IPS DF 6.9 (cell line): ENCODE data around the gene INO80.
"Not testable (repeated sequence)": the region's sequence is repeated elsewhere in the genome, so short reads cannot be mapped to it uniquely, and the experiment has no call there.

ENCODE experiments used
- DNase-seq: peaks from one replicate; pipeline ENCODE4 v3.0.0-alpha.2; 2013; ENCODE audit warnings: low read depth, low spot score
- H3K27ac ChIP-seq: one replicate; pipeline ENCODE4 v1.5.1; 2013; ENCODE audit warnings: low read length, control low read depth
- H3K27me3 ChIP-seq: 2 replicates; pipeline ENCODE4 v1.6.1; 2013; ENCODE audit warnings: mild to moderate bottlenecking, low read length; ENCODE audit not compliant: control insufficient read depth, insufficient read depth
- H3K36me3 ChIP-seq: 2 replicates; pipeline ENCODE4 v1.6.1; 2013; ENCODE audit warnings: low read length; ENCODE audit not compliant: control insufficient read depth, insufficient read depth
- H3K4me1 ChIP-seq: 2 replicates; pipeline ENCODE4 v1.6.1; 2013; ENCODE audit warnings: low read length; ENCODE audit not compliant: control insufficient read depth, insufficient read depth
- H3K4me3 ChIP-seq: 2 replicates; pipeline ENCODE4 v1.5.1; 2013; ENCODE audit warnings: mild to moderate bottlenecking, low read length
- H3K9me3 ChIP-seq: 2 replicates; pipeline ENCODE4 v1.6.1; 2013; ENCODE audit warnings: low read length, inconsistent platforms; ENCODE audit not compliant: control insufficient read depth, insufficient read depth
- WGBS: extraction: QIAGEN DNeasy Blood & Tissue Kit; methylation state at CpG from one replicate; pipeline ENCODE4 v1.1.7; 2013; ENCODE audit warnings: mixed read lengths, missing lambda C conversion rate; ENCODE audit not compliant: insufficient read length, insufficient coverage; 5-methylcytosine and 5-hydroxymethylcytosine counted together

The INO80 gene

DNA sequence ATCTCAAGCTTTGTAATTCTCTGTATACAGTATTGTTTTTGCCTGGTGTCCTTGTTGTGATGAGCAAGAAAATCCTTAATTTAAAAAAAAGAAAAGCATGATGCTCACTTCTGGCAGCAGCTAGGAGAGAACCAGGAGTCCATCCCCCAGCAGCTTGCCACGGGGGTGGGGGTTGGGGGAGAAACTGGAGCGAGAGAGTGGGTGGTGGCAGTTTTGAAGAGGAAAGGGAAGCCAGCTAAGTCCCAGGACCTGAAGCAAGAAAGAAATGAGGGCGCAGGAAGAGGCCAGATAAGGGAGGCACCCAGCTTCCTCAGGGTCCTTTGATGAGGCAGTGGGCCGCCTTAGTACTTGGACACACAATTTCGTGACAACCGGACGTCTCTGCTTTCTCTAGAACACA lies 139.3 kb downstream of the INO80 start:
- DNase-seq, result no peak
- Histone ChIP-seq H3K4me1 (peaks cover 3% of the 10 kb centered on the region; the same call in 1 of the 2 replicates), H3K36me3 (peaks cover 27% of the 10 kb centered on the region; the same call in 1 of the 2 replicates), H3K27me3 (no peaks in the 10 kb centered on the region), H3K9me3 (no peaks in the 10 kb centered on the region), H3K4me3 (no peak overlapping the region), H3K27ac (no peak overlapping the region)
- no CpG with 5 or more reads among the region's 7 CpGs for WGBS

DNA sequence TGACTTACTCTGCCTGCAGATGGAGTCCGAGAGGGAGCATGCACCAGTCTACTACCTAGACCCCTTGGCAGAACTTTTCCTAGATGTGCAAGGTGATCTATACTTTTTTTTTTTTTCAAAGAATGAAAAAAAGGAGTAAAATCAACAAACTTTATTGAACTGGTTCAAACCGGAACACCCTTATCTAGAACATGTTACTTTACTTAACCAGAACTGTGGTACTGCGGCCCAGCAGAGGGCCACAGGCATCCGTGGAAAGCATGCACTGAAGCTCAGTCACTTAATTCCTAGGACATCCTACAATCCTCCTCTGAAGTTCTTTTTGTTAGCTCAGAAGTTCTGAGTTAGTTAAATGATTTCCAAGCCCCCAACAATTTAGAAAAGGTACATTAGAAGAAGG lies 141.2 kb downstream of the INO80 start:
- DNase-seq, result no peak
- WGBS, result no CpG with 5 or more reads among the region's 4 CpGs
- no peak overlapping the region for H3K27ac ChIP-seq
- H3K36me3 ChIP-seq, result peaks cover 13% of the 10 kb centered on the region; the same call in 1 of the 2 replicates
- no peaks in the 10 kb centered on the region for H3K27me3 ChIP-seq
- peaks cover 3% of the 10 kb centered on the region; the same call in 1 of the 2 replicates for H3K4me1 ChIP-seq
- H3K9me3 ChIP-seq, result no peaks in the 10 kb centered on the region
- no peak overlapping the region for H3K4me3 ChIP-seq

DNA sequence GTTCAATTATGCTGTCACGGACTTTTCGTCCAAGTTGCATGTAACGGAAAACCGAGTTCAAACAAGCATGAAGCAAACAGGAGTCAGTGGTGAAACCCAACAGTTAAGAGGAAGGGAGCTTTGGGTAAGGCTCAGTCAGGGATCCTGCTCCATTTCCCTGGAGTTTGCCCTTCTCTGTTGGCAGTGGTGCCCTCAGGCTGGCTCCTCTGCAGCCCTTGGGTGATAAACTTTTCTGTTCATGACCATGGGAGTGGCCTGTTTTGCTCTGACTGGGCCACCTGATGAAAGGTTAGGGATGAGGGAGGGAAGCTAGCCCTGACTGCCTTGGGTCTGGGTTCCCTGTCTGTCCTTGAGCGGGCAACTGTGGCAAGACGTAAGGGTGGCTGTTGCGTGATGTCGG lies 146.7 kb downstream of the INO80 start:
- no CpG with 5 or more reads among the region's 8 CpGs for WGBS
- DNase-seq, result no peak
- Histone ChIP-seq H3K4me1 (peaks cover 5% of the 10 kb centered on the region; the same call in 1 of the 2 replicates), H3K27me3 (no peaks in the 10 kb centered on the region), H3K4me3 (no peak overlapping the region), H3K27ac (no peak overlapping the region), H3K36me3 (no peaks in the 10 kb centered on the region), H3K9me3 (no peaks in the 10 kb centered on the region)

DNA sequence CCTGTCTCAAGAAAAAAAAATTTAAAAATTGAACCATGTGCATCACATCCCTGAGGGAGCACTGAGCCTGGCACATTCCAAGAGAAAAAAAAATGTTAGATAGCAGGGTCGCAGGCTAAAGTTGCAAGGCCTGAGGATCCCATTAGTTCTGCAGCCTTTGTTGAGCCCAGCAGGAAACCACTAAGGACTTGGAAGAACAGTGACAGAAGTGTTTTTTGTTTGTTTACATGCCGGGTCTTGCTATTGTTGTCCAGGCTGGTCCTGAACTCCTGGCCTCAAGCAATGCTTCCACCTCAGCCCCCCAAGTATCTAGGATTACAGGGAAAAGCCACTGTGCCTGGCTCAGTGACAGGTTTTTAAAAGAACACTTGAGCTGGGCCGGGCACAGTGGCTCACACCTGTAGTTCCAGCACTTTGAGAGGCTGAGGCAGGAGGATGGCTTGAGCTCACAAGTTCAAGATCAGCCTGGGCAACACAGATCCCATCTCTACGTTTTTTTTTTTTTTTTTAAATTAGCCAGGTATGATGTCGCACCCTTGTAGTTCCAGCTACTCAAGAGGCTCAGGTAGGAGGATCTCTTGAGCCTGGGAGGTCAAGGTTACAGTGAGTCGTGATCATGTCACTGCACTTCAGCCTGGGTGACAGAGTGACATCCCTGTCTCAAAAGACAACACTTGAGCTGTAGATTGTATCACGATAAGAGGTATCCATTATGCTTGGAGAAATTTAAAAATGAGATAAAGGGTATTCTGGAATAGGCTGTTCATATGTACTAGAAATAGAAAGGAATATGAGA lies 147.6 kb downstream of the INO80 start:
- H3K36me3 ChIP-seq, result no peaks in the 10 kb centered on the region
- no CpG with 5 or more reads among the region's 7 CpGs for WGBS
- H3K4me3 ChIP-seq, result no peak overlapping the region
- H3K27ac ChIP-seq, result no peak overlapping the region
- no peak for DNase-seq
- H3K4me1 ChIP-seq, result peaks cover 5% of the 10 kb centered on the region; the same call in 1 of the 2 replicates
- no peaks in the 10 kb centered on the region for H3K9me3 ChIP-seq
- no peaks in the 10 kb centered on the region for H3K27me3 ChIP-seq

DNA sequence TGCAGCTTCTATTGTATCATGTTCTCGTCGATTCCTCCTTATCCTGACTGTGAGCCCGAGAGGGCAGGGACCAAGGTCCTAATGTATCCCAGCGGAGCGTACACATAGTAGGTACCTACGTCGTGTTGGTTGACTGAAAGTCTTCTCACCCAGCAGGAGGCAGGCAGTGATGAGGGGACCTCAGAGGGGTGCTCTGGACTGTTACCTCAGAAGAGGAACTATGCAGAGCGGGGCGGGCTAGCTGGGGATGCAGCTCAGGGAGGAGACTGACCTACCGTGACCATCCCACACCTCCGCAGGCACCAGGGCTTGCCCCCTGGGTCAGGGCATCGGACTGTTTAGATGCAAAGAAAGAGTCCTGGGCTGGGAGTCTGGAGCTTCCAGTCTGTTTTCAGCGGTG lies 151.4 kb downstream of the INO80 start:
- Histone ChIP-seq H3K9me3 (no peaks in the 10 kb centered on the region), H3K4me3 (no peak overlapping the region), H3K36me3 (no peaks in the 10 kb centered on the region), H3K4me1 (peaks cover 4% of the 10 kb centered on the region), H3K27ac (no peak overlapping the region), H3K27me3 (no peaks in the 10 kb centered on the region)
- no CpG with 5 or more reads among the region's 13 CpGs for WGBS
- DNase-seq, result no peak

DNA sequence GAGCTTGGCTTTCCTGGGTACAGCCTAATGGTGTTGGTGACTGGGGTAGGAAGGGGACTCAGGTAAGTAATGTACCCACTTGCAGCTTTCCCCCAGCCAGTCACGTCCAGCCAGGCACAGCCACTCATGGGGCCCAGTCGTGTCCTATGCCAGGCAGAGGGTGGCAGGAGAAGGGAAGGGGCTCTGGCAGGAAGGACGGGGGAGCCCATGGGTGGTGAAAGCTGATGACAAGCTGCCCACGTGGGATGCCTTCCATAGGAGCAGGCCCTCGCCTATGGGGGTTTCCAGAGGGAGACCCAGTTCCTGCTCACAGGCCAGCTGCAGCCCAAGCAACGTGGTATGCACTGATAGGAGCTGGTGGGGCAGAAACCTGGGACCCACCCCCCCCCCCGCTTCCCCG lies 152.1 kb downstream of the INO80 start:
- H3K36me3 ChIP-seq, result no peaks in the 10 kb centered on the region
- H3K27ac ChIP-seq, result no peak overlapping the region
- peaks cover 4% of the 10 kb centered on the region for H3K4me1 ChIP-seq
- no peak overlapping the region for H3K4me3 ChIP-seq
- no peaks in the 10 kb centered on the region for H3K27me3 ChIP-seq
- no peak for DNase-seq
- WGBS, result no CpG with 5 or more reads among the region's 8 CpGs
- no peaks in the 10 kb centered on the region for H3K9me3 ChIP-seq

DNA sequence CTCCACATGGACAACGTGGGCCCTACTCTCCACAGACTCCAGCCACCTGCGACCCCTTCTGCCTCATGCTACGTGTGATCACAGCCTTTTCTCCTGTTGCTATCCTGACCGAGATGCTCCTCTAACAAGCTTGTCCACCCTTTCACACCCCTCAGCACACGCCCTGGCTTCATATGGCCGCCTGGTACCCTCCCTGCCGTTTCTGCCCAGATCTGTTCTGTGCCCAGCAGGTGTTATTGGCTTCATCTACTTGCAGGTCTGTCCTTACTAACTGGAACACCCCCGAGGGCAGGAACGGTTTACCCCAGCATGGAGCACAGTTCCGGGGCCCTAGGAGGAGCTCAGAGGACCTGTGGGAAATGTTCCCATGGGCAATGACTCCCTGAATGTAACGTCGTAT lies 152.9 kb downstream of the INO80 start:
- Histone ChIP-seq H3K36me3 (no peaks in the 10 kb centered on the region), H3K27ac (no peak overlapping the region), H3K9me3 (no peaks in the 10 kb centered on the region), H3K4me1 (peaks cover 4% of the 10 kb centered on the region), H3K4me3 (no peak overlapping the region), H3K27me3 (no peaks in the 10 kb centered on the region)
- WGBS, result no CpG with 5 or more reads among the region's 12 CpGs
- DNase-seq, result no peak

DNA sequence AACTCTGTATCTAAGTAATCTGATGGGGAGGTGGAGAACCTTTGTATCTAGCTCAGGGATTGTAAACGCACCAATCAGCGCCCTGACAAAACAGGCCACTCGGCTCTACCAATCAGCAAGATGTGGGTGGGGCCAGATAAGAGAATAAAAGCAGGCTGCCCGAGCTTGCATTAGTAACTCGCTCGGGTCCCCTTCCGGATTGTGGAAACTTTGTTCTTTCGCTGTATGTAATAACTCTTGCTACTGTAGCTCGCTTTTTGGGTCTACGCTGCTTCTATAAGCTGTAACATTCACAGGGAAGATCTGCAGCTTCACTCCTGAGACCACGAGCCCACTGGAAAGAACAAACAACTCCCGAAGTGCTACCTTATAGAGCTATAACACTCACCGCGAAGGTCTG lies 153.8 kb downstream of the INO80 start:
- H3K27me3 ChIP-seq, H3K9me3 ChIP-seq, H3K4me1 ChIP-seq, DNase-seq, H3K4me3 ChIP-seq, H3K36me3 ChIP-seq, H3K27ac ChIP-seq: not testable (repeated sequence)
- no CpG with 5 or more reads among the region's 14 CpGs for WGBS

DNA sequence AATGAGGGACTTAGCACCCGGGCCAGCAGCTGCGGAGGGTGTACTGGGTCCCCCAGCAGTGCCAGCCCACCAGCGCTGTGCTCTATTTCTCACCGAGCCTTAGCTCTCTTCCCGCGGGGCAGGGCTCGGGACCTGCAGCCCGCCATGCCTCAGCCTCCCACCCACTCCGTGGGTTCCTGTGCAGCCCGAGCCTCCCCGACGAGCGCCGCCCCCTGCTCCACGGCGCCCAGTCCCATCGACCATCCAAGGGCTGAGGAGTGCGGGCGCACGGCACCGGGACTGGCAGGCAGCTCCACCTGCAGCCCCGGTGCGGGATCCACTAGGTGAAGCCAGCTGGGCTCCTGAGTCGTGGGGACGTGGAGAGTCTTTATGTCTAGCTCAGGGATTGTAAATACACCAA lies 154.3 kb downstream of the INO80 start:
- not testable (repeated sequence) for H3K27ac ChIP-seq, H3K9me3 ChIP-seq, H3K4me1 ChIP-seq, H3K36me3 ChIP-seq, H3K27me3 ChIP-seq, DNase-seq, H3K4me3 ChIP-seq
- WGBS, result no CpG with 5 or more reads among the region's 25 CpGs

DNA sequence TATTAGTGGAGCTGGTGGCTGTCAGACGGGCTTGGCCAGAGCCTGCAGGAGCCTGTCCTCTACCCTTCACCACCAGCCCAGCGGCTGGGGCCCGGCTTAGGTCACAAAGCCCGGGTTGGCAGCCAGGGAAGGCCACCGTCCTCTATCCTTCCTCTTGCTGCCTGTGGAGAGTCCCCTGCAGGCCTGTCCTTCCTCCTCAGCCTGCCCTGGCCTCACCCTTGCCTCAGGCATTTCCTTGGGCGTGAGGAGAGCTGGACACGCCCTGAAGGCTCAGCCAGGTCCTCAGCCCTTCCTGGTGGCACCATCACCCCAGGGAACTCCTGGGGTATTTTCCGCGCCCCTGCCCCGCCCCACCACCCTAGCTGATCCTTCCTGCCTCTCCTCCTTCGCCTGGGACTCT lies 155.2 kb downstream of the INO80 start:
- Histone ChIP-seq H3K36me3 (peaks cover 7% of the 10 kb centered on the region), H3K9me3 (no peaks in the 10 kb centered on the region), H3K4me1 (peaks cover 2% of the 10 kb centered on the region), H3K4me3 (no peak overlapping the region), H3K27me3 (no peaks in the 10 kb centered on the region), H3K27ac (no peak overlapping the region)
- no CpG with 5 or more reads among the region's 11 CpGs for WGBS
- DNase-seq, result no peak
